Right forelimb (tissue), 1 donor: ENCODE results near the gene PGS1.
"Not testable (repeated sequence)": the region's sequence is repeated elsewhere in the genome, so short reads cannot be mapped to it uniquely, and the experiment has no call there.

Experiments
- DNase-seq: peaks from one replicate; pipeline ENCODE4 v3.0.0-alpha.2; 2018

PGS1 gene

DNA sequence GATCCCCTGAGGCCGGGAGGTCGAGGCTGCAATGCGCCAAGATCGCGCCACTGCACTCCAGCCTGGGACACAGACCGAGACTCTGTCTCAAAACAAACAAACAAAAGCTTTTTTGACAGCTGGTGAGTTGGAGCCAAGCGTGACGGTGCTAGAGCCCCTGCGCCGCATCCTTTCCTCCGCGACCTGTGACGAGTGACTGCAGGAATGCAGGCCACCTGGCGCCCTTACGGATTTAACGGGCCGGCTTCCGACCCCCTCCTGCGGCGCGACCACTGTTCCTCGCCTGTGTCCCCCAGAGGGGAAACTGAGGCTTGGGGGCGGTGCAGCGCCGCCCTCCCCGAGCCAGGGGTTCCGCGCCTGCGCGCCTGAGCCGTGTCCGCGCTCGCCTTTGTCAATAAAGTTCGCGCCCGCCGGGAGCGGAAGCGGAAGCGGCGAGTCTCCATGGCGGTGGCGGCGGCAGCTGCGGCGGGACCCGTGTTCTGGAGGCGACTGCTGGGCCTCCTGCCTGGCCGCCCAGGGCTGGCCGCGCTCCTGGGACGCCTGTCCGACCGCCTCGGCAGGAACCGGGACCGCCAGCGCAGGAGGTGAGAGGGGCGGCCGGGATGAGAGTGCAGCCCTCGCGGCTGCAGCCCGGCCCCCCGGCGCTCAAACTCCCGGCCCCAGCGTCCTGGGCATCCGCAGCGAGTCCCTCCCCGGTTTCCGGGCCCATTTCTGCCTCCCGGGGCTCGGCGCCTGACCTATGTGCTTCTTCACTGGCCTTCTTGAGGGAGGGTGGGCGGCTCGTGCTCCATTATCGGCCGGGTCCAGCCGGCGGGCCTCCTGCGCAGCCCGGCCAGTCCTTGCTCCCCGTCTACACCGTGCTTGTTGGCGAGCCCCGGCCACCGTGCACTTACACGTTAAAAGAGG, at the start of gene PGS1:
PGS1 (plus strand) TSS at position 425 of the 906 bp plus-strand sequence; CDS start at position 442, 17 bp downstream.
- peak; percentile 92 for DNase-seq

GRCh38 chr17:78329263-78330059, 49.0 kb upstream of the PGS1 start:
- no peak for DNase-seq

GRCh38 chr17:78330570-78331224, 47.8 kb upstream of the PGS1 start:
- DNase-seq: no peak

DNA sequence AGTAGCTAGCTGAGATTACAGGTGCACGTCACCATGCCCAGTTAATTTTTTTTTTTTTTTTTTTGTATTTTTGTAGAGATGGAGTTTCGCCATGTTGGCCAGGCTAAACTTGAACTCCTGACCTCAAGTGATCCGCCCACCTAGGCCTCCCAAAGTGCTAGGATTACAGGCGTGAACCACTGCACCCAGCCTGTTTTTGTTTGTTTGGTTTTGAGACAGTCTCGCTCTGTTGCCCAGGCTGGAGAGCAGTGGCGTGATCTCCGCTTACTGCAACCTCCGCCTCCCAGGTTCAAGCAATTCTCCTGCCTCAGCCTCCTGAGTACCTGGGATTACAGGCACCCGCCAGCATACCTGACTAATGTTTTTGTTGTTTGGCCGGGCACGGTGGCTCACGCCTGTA, 47.1 kb upstream of the PGS1 start:
- not testable (repeated sequence) for DNase-seq

GRCh38 chr17:78332991-78333390, 45.5 kb upstream of the PGS1 start:
- DNase-seq: no peak

- DNase-seq: no peak
Measured at GRCh38 chr17:78335209-78335608, 43.2 kb upstream of the PGS1 start.

DNA sequence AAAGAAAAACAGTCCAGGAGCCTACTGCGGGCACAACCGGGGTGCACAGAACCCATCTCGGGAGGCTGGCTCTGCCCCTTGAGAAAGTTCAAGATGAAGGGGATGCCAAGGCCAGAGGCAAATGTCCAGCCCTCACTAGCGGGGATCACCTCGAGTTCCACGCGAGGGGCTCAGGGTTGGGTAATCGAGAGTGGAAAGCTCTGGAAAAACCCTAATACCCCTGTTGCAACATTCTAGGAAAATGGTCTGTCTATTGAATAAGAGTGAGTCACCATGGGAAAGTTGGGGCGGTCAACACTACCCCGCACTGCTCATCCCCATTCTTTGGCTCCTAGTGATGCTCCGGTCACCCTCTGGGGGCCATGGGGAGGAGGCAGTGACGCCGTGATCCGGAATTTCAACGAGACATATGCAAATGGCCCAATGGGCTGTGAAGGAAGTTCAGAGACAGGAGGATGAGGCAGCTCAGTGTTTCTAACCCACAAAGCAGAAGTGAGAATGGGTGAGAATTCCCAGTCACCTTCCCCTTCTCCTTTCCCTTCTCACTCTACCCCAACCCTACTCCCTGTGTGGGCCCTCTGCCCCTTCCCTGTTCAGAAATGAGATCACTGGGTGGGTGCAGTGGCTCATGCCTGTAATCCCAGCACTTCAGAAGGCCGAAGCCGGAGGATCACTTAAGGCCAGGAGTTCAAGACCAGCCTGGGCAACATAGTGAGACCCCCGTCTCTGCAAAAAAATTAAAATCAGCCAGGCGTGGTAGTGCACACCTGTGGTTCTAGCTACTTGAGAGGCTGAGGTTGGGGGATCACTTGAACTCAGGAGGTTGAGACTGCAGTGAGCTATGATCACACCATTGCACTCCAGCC, 41.0 kb upstream of the PGS1 start:
- no peak for DNase-seq

- peak; percentile 42 for DNase-seq
Measured at GRCh38 chr17:78338486-78339259, 39.8 kb upstream of the PGS1 start.

GRCh38 chr17:78340183-78340955, 38.1 kb upstream of the PGS1 start:
- DNase-seq: peak; percentile 42

- peak; percentile 86 for DNase-seq
Measured at GRCh38 chr17:78341559-78342448, 36.6 kb upstream of the PGS1 start.

DNA sequence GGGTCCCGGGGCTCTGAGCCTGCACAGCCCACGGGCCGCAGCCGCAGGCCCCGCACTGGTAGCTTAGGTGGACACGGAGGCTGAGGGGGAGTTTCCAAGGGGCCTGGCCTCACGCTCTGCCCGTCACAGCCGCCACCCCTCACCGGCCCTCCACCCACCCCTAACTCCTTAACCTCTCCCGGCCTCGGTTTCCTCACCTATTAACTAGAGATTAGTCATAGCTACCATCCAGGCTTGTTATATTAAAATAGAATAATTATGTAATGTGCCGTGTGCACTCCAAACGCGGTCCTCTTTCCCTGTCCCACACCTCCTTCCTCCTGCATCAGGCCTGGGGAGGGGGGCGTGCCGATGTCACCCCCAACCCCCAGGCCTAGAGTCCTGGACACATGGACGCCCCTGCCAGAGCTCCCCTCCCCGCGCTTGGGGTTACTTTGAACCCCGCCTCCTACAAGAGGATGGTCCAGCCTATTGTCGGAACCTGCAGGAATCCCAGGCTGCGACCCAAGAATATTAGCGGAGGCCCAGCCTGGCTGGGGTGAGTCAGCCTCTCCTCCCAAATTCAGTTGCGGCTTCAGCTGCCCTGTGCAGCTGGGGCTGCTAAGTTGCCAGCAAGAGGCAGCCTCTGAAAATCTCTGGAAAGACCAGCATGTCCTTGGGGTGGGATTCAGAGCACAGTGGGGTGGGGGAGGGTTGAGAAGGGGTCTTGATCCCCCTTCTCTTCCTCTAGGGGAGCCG, 35.8 kb upstream of the PGS1 start:
- peak; percentile 91 for DNase-seq

GRCh38 chr17:78343187-78343542, 35.3 kb upstream of the PGS1 start:
- DNase-seq: no peak

- peak; percentile 38 for DNase-seq
Measured at GRCh38 chr17:78343543-78344201, 34.8 kb upstream of the PGS1 start.

- no peak for DNase-seq
Measured at GRCh38 chr17:78344666-78345065, 33.8 kb upstream of the PGS1 start.

DNA sequence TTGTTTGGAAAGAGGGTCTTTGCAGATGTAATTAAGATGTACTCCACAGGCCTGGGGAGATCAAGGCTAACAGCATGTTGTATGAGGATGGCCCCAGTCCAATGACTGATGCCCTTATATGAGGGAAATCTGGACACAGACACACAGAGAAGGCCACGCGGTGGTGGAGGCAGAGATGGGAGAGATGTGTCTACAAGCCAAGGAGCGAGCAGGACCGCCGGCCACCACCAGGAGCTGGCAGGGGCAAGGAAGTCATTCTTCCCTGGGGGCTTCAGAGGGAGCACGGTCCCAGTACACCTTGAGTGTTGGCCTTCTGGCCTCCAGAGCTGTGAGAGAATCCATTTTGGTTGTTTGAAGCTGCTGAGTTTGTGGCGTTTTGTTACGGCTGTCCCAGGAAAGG, 33.3 kb upstream of the PGS1 start:
- DNase-seq: no peak

DNA sequence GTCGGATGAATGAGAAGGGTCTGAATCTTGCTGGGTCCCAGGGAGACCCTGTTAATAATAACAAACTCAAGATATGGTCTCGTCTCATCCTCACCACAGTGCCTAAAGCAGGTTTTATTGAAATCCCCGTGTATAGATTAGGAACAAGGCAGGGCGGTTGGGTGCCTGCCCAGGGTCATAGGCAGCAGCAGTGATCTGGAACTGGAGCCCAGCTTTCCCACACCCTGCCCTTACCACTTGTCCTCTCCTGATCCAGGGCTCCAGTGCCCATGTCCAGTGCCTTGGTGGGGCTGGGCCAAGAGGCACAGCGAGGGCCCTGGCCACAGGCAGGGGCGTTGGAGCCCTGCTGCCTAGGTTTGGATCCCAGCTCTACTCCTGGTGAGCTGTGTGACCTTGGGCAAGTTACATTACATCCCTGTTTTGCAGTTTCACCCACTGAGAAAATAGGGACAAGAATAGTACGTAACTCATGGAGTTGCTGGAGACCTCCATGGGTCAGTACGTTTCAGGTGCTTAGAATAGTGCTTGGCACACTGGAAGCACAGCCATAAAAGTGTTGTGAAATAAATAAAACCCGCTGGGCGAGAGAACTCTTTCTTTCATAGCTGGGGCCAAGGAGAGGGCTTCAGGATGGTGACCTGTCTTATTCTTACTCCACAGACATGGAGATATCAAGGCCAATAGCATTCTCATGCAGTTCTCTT, 32.5 kb upstream of the PGS1 start:
- DNase-seq: peak; percentile 41

- no peak for DNase-seq
Measured at GRCh38 chr17:78346605-78347250, 31.7 kb upstream of the PGS1 start.
